Activated gamma-delta T cell treated with Interleukin-2 at 50 U/mL for 16 hours (primary cell): Measurements from ENCODE around the gene SLC5A10.
"Not testable (repeated sequence)": the region's sequence is repeated elsewhere in the genome, so short reads cannot be mapped to it uniquely, and the experiment has no call there.

Source experiments
- DNase-seq: peaks from one replicate; pipeline ENCODE4 v3.0.0-alpha.2; 2020

The SLC5A10 gene

GRCh38 chr17:18948476-18949006 is 3.4 kb upstream of the SLC5A10 start:
- DNase-seq = no peak

GRCh38 chr17:18949566-18949965 is 2.4 kb upstream of the SLC5A10 start:
- no peak for DNase-seq

- no peak for DNase-seq
Measured at GRCh38 chr17:18950346-18950745, 1.6 kb upstream of the SLC5A10 start.

- DNase-seq = no peak
Measured at GRCh38 chr17:18950944-18951905, 740 bp upstream of the SLC5A10 start.

GRCh38 chr17:18953231-18953728 is 1.3 kb downstream of the SLC5A10 start:
- no peak for DNase-seq

GRCh38 chr17:18954321-18954720 is 2.4 kb downstream of the SLC5A10 start:
- no peak for DNase-seq

- no peak for DNase-seq
Measured at GRCh38 chr17:18955009-18955408, 3.0 kb downstream of the SLC5A10 start.

GRCh38 chr17:18956021-18956420 is 4.1 kb downstream of the SLC5A10 start:
- not testable (repeated sequence) for DNase-seq

- no peak for DNase-seq
Measured at GRCh38 chr17:18956581-18956980, 4.6 kb downstream of the SLC5A10 start.

- no peak for DNase-seq
Measured at GRCh38 chr17:18957831-18958230, 5.9 kb downstream of the SLC5A10 start.

- no peak for DNase-seq
Measured at GRCh38 chr17:18958611-18959010, 6.6 kb downstream of the SLC5A10 start.

- no peak for DNase-seq
Measured at GRCh38 chr17:18959071-18959844, 7.3 kb downstream of the SLC5A10 start.

- no peak for DNase-seq
Measured at GRCh38 chr17:18959845-18960240, 7.9 kb downstream of the SLC5A10 start.

- no peak for DNase-seq
Measured at GRCh38 chr17:18960241-18960665, 8.3 kb downstream of the SLC5A10 start.

- DNase-seq = peak; percentile 81
Measured at GRCh38 chr17:18960803-18961511, 9.0 kb downstream of the SLC5A10 start.

- DNase-seq = no peak
Measured at GRCh38 chr17:18961634-18962493, 9.9 kb downstream of the SLC5A10 start.

- no peak for DNase-seq
Measured at GRCh38 chr17:18962494-18962815, 10.5 kb downstream of the SLC5A10 start.

GRCh38 chr17:18963126-18964017 is 11.4 kb downstream of the SLC5A10 start:
- DNase-seq = no peak

- no peak for DNase-seq
Measured at GRCh38 chr17:18964018-18964351, 12.0 kb downstream of the SLC5A10 start.

- DNase-seq = no peak
Measured at GRCh38 chr17:18964550-18964949, 12.6 kb downstream of the SLC5A10 start.
